Right atrium auricular region (tissue), 2 donors: ENCODE measurements around the gene LMAN1L. TPM values are rescaled to one million over a fixed set of nuclear protein-coding genes. Genes with fewer than 3 reads are reported as not detected.

Experiments
- DNase-seq: peaks from one replicate; pipeline ENCODE4 v3.0.0-alpha.2; 2019; ENCODE audit warnings: low spot score
- H3K27ac ChIP-seq, 2 donors: fragments of 200-600 bp; sonication (generic); 1 replicate in 1 of 2; 2 replicates in 1 of 2; pipeline ENCODE4 v1.5.1; 2016 to 2019
- H3K27me3 ChIP-seq, 2 donors: fragments of 200-600 bp; sonication (generic); one replicate each; pipeline versions ENCODE4 v1.5.1 to v1.6.0; 2017 to 2019
- H3K36me3 ChIP-seq: fragments of 200-600 bp; sonication (generic); one replicate; pipeline ENCODE4 v1.5.1; 2016
- H3K4me1 ChIP-seq, 2 donors: fragments of 200-600 bp; sonication (generic); one replicate each; pipeline versions ENCODE4 v1.5.1 to v1.6.0; 2017 to 2019
- H3K4me3 ChIP-seq, 2 donors: fragments of 200-600 bp; sonication (generic); 1 replicate in 1 of 2; 2 replicates in 1 of 2; pipeline ENCODE4 v1.5.1; 2017 to 2019; ENCODE audit warnings: mild to moderate bottlenecking in 1 of 2, moderate library complexity in 1 of 2
- H3K9me3 ChIP-seq, 2 donors: fragments of 200-600 bp; sonication (generic); one replicate each; pipeline ENCODE4 v1.5.1; 2019
- total RNA-seq, 2 donors: library from RNA; depleted of rRNA; stranded (reverse); fragments of >200 nt; gene quantifications; one replicate each; pipeline ENCODE4 v1.1.0, GENCODE V29; 2016
- TF ChIP-seq, protein P1 (sequence below), 2 donors: fragments of 200-600 bp; sonication (generic); IDR thresholded peaks; one replicate each; pipeline ENCODE4 v1.5.1; 2019; ENCODE audit warnings: antibody characterized with exemption in 2 of 2

Gene LMAN1L
- total RNA-seq, 2 donors from 2014 or later: 13.8 to 88.7 TPM

DNA sequence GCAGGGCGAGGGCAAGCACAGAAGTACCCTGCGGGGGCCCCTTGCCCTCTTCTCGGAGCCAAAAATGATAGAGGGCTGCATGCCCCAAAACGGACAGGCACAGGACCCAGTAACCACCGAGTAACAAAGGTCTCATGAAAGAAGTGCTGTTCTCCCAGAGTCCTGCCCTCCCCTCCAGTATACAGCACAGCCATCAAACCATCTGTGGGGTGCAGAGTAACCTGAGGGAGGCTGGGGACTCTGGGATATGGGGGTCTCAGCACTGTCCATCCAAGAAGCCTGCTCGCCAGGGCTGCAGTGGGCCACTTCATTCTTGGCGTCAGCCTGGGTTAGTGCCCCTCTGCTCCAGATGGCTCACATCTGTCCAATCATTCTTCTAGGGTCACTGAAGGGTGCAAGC lies 24.2 kb downstream of the LMAN1L start:
- peaks cover 0 to 14% of the 10 kb centered on the region in 2 donors for H3K4me1 ChIP-seq
- H3K27me3 ChIP-seq: no peaks in the 10 kb centered on the region
- DNase-seq: no peak
- H3K36me3 ChIP-seq: peaks cover 14% of the 10 kb centered on the region
- H3K9me3 ChIP-seq: no peaks in the 10 kb centered on the region
- H3K4me3 ChIP-seq: no peak overlapping the region
- TF ChIP-seq, protein P1, sequence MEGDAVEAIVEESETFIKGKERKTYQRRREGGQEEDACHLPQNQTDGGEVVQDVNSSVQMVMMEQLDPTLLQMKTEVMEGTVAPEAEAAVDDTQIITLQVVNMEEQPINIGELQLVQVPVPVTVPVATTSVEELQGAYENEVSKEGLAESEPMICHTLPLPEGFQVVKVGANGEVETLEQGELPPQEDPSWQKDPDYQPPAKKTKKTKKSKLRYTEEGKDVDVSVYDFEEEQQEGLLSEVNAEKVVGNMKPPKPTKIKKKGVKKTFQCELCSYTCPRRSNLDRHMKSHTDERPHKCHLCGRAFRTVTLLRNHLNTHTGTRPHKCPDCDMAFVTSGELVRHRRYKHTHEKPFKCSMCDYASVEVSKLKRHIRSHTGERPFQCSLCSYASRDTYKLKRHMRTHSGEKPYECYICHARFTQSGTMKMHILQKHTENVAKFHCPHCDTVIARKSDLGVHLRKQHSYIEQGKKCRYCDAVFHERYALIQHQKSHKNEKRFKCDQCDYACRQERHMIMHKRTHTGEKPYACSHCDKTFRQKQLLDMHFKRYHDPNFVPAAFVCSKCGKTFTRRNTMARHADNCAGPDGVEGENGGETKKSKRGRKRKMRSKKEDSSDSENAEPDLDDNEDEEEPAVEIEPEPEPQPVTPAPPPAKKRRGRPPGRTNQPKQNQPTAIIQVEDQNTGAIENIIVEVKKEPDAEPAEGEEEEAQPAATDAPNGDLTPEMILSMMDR (IDR thresholded peaks at IDR 0.05): no peak
- H3K27ac ChIP-seq: no peak overlapping the region

DNA sequence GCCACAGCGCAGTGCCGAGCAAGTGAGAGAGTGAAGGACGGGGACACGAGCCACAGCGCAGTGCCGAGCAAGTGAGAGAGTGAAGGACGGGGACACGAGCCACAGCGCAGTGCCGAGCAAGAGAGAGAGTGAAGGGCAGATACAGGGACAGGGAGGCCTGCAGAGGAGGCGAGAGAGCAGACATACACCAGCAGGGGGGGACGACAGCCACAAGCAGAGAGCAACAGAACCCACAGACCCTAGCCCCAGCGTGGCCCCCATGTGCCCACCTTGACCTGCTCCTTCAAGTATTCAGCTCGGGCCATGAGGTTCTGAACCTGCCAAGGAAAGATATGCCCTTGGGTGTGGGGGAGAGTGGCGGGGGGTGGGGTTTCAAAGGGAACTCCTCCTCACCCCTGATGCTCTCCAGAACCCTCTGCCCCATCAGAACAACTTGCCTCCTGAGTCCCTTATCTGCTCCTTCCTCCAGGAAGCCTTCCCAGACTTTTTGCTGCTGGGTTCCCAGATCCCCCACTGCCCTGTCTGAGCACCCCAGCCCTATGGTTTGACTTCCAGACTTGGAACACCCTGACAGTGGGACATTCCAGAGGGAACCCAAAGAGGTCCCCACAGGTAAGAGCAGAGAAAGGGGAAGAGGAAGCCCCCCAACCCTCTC lies 25.0 kb downstream of the LMAN1L start:
- no peak for DNase-seq
- Histone ChIP-seq H3K27ac (no peak overlapping the region), H3K4me3 (no peak overlapping the region), H3K4me1 (peaks cover 0 to 13% of the 10 kb centered on the region in 2 donors), H3K9me3 (no peaks in the 10 kb centered on the region), H3K36me3 (peaks cover 14% of the 10 kb centered on the region), H3K27me3 (no peaks in the 10 kb centered on the region)
- TF ChIP-seq, protein P1 (IDR thresholded peaks at IDR 0.05): no peak

DNA sequence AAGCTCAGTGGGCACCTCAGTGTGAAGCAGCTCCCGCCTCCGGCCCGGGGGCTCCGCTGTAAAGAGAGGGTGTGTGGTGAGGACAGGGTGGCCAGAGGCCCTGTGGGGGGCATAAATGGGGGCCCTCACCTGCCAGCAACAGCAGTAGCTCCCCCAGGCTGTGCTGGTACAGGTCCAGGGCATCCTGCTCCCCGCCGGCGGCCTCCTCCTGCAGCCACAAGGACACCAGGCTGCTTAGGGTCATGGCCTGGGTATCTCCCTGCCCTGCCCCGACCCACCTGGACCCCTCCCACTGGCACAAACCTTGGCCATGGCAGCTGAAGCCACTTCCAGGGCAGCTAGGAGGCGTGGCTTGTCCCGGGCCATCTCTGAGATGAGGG lies 25.5 kb downstream of the LMAN1L start:
- TF ChIP-seq, protein P1 (IDR thresholded peaks at IDR 0.05): no peak
- Histone ChIP-seq H3K4me3 (no peak overlapping the region), H3K9me3 (no peaks in the 10 kb centered on the region), H3K4me1 (peaks cover 0 to 14% of the 10 kb centered on the region in 2 donors), H3K36me3 (peaks cover 14% of the 10 kb centered on the region), H3K27me3 (no peaks in the 10 kb centered on the region), H3K27ac (no peak overlapping the region)
- DNase-seq: no peak

DNA sequence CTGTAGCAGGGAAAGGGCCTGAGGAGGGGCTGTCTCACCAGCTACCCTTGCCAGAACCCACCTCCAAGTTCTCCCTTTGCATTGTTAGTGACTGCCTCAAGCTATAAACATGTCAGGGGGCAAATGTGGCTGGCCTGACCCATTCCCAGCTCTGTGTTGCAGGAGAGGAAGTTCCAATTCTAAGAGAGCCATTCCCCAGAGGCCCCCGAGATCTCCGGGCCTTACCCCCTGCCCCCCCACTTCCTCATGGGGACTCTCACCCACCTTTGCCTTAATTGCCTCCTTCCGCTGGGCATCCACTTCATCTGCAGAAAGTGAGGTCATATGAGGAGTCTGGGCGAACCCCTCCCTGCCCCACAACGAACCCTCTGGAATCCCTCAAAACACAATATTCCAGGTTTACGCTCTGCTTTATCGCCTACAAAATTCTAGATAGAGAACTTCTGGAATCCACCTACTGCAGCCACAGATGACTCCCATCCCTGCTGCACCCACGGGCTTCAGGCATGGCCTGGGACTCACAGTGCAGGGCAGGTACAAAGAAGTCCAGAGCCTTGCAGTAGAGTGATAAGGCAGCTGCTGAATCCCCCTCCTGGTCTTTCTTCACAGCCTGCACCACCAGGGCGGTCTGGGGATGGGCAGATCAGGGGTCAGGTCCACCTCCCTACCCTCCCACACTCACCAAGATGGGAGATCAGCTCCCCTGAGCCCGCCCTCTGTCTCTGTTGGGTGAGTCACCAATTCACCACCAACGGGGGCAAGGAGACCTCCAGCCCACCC lies 26.3 kb downstream of the LMAN1L start:
- H3K27me3 ChIP-seq: no peaks in the 10 kb centered on the region
- TF ChIP-seq, protein P1 (IDR thresholded peaks at IDR 0.05): no peak
- H3K36me3 ChIP-seq: peaks cover 14% of the 10 kb centered on the region
- H3K4me3 ChIP-seq: no peak overlapping the region
- no peaks in the 10 kb centered on the region for H3K9me3 ChIP-seq
- DNase-seq: no peak
- peaks cover 0 to 22% of the 10 kb centered on the region in 2 donors for H3K4me1 ChIP-seq
- H3K27ac ChIP-seq: no peak overlapping the region

DNA sequence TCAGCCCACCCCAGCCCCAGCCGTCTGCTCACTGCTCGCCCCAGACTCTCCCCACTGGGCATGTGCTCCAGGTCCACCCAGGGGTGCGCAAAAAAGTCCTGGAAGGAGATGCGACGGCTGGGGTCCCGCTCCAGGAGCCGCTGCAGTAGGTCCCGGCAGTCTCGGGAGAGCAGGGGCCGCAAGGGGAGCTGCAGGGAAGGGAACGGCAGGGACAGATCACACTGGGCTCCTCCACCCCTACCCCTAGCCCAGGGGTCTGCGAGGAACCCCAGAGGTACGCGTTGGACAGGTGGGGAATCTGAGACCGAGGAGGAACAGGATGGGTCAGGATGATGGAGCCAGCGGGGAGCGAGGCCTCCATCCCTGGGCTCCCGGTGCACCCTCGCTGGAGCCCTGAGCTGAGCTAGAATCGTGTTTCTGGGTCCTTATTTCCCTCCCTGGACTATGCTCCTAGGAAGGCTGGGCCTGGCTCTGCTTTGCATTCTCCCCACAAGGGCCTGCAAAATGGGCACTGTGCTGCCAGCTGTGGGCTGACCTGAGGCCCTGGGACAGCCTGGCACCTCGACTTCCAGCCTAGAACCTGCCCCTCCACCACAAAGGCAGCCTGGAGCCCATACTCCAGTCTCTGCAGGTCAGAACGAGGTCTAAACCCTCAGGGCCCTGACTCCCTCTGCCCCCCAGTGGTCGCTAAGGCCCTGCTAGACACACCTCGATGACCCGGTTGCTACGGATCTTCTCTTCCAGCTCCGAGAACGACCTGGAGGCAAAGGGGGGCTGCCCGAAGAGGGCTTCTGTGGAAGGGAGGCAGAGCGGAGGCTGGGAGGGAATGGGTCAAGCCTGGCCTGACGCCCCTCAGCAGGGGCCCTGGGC lies 27.1 kb downstream of the LMAN1L start:
- TF ChIP-seq, protein P1 (IDR thresholded peaks at IDR 0.05): no peak
- Histone ChIP-seq H3K36me3 (peaks cover 18% of the 10 kb centered on the region), H3K4me3 (no peak overlapping the region), H3K27ac (no peak overlapping the region), H3K27me3 (no peaks in the 10 kb centered on the region), H3K9me3 (no peaks in the 10 kb centered on the region), H3K4me1 (peaks cover 0 to 25% of the 10 kb centered on the region in 2 donors)
- DNase-seq: no peak
